IMR-90 (cell line): Measurements from ENCODE around the gene FAM219A.

Source experiments
- BHLHE40 ChIP-seq: fragments of 150-350 bp; IDR thresholded peaks from 2 replicates; pipeline ENCODE4 v1.6.1; 2016; ENCODE audit warnings: mild to moderate bottlenecking, low read depth, low read length
- CHD1 ChIP-seq: IDR thresholded peaks from 2 replicates; pipeline ENCODE4 v1.6.1; 2012; ENCODE audit warnings: low read depth, low read length, improper control_type of control experiment
- CTCF ChIP-seq: conservative IDR thresholded peaks from 2 replicates; pipeline ENCODE4 v1.5.1; 2012; ENCODE audit warnings: mild to moderate bottlenecking, low read depth, low read length, improper control_type of control experiment
- FOS ChIP-seq: fragments of 150-350 bp; IDR thresholded peaks from 2 replicates; pipeline ENCODE4 v1.6.1; 2016; ENCODE audit warnings: low read depth, low read length
- MAFK ChIP-seq: IDR thresholded peaks from 2 replicates; pipeline ENCODE4 v1.6.1; 2012; ENCODE audit warnings: low read depth, low read length, improper control_type of control experiment
- POLR2A ChIP-seq: IDR thresholded peaks from 2 replicates; pipeline ENCODE4 v1.6.1; 2012; ENCODE audit warnings: mild to moderate bottlenecking, low read depth, low read length
- RFX5 ChIP-seq: IDR thresholded peaks from 2 replicates; pipeline ENCODE4 v1.8.0; 2012; ENCODE audit warnings: low read depth, mild to moderate bottlenecking, low read length, moderate library complexity
- SMC3 ChIP-seq: fragments of 150-350 bp; IDR thresholded peaks from 2 replicates; pipeline ENCODE4 v1.6.1; 2016; ENCODE audit warnings: low read depth, mild to moderate bottlenecking, antibody characterized with exemption, low read length, moderate library complexity
- TF ChIP-seq, protein P1 (sequence below): fragments of 150-350 bp; IDR thresholded peaks from 2 replicates; pipeline ENCODE4 v1.6.1; 2017; ENCODE audit warnings: mild to moderate bottlenecking, antibody characterized with exemption, low read length, low read depth
- TF ChIP-seq, protein P2 (sequence below): fragments of 150-350 bp; IDR thresholded peaks from 2 replicates; pipeline ENCODE4 v1.6.1; 2016; ENCODE audit warnings: low read depth, mild to moderate bottlenecking, low read length, moderate library complexity, borderline replicate concordance

- TF ChIP-seq CTCF (no peak), POLR2A (no peak), BHLHE40 (no peak), FOS (no peak), CHD1 (no peak), MAFK (no peak), SMC3 (no peak), RFX5 (no peak)
- TF ChIP-seq, protein P1, sequence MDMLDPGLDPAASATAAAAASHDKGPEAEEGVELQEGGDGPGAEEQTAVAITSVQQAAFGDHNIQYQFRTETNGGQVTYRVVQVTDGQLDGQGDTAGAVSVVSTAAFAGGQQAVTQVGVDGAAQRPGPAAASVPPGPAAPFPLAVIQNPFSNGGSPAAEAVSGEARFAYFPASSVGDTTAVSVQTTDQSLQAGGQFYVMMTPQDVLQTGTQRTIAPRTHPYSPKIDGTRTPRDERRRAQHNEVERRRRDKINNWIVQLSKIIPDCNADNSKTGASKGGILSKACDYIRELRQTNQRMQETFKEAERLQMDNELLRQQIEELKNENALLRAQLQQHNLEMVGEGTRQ = no peak
- TF ChIP-seq, protein P2, sequence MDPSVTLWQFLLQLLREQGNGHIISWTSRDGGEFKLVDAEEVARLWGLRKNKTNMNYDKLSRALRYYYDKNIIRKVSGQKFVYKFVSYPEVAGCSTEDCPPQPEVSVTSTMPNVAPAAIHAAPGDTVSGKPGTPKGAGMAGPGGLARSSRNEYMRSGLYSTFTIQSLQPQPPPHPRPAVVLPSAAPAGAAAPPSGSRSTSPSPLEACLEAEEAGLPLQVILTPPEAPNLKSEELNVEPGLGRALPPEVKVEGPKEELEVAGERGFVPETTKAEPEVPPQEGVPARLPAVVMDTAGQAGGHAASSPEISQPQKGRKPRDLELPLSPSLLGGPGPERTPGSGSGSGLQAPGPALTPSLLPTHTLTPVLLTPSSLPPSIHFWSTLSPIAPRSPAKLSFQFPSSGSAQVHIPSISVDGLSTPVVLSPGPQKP = no peak
These were observed 31.9 kb downstream of the FAM219A start for GRCh38 chr9:34426347-34427074.
